ENCODE results near the gene POC1A.
"Not testable (repeated sequence)": the region's sequence is repeated elsewhere in the genome, so short reads cannot be mapped to it uniquely, and the experiment has no call there.

POC1A gene

GRCh38 chr3:52043750-52044149, 110.5 kb downstream of the POC1A start:
- no peak for TF ChIP-seq GATA1 (IDR thresholded peaks at IDR 0.05; ENCODE audit: low read depth, low read length)
- TF ChIP-seq POLR2A (IDR thresholded peaks at IDR 0.05; ENCODE audit: low read length): no peak
- DNase-seq: no peak

- DNase-seq: not testable (repeated sequence)
These were observed 111.2 kb downstream of the POC1A start for GRCh38 chr3:52043039-52043438.

- DNase-seq: no peak
- TF ChIP-seq GATA1 (IDR thresholded peaks at IDR 0.05; ENCODE audit: low read depth, low read length) (no peak), POLR2A (IDR thresholded peaks at IDR 0.05; ENCODE audit: low read length) (no peak)
These were observed 113.0 kb downstream of the POC1A start for GRCh38 chr3:52041118-52041731.

- no peak for DNase-seq
- TF ChIP-seq GATA1 (IDR thresholded peaks at IDR 0.05; ENCODE audit: low read depth, low read length) (no peak), POLR2A (IDR thresholded peaks at IDR 0.05; ENCODE audit: low read length) (no peak)
These were observed 113.6 kb downstream of the POC1A start for GRCh38 chr3:52040600-52040999.

GRCh38 chr3:52039846-52040245, 114.4 kb downstream of the POC1A start:
- no peak for DNase-seq
- TF ChIP-seq GATA1 (IDR thresholded peaks at IDR 0.05; ENCODE audit: low read depth, low read length) (no peak), POLR2A (IDR thresholded peaks at IDR 0.05; ENCODE audit: low read length) (no peak)

- no peak for TF ChIP-seq POLR2A (IDR thresholded peaks at IDR 0.05; ENCODE audit: low read length)
- TF ChIP-seq GATA1 (IDR thresholded peaks at IDR 0.05; ENCODE audit: low read depth, low read length): no peak
- no peak for DNase-seq
These were observed 114.8 kb downstream of the POC1A start for GRCh38 chr3:52039426-52039825.

- no peak for TF ChIP-seq GATA1 (IDR thresholded peaks at IDR 0.05; ENCODE audit: low read depth, low read length)
- TF ChIP-seq POLR2A (IDR thresholded peaks at IDR 0.05; ENCODE audit: low read length): no peak
- no peak for DNase-seq
These were observed 116.0 kb downstream of the POC1A start for GRCh38 chr3:52038227-52038626.

GRCh38 chr3:52037291-52037690, 116.9 kb downstream of the POC1A start:
- TF ChIP-seq POLR2A (IDR thresholded peaks at IDR 0.05; ENCODE audit: low read length) (no peak), GATA1 (IDR thresholded peaks at IDR 0.05; ENCODE audit: low read depth, low read length) (no peak)
- no peak for DNase-seq

- DNase-seq: no peak
- TF ChIP-seq GATA1 (IDR thresholded peaks at IDR 0.05; ENCODE audit: low read depth, low read length): no peak
- TF ChIP-seq POLR2A (IDR thresholded peaks at IDR 0.05; ENCODE audit: low read length): no peak
These were observed 117.4 kb downstream of the POC1A start for GRCh38 chr3:52036829-52037228.

- DNase-seq: no peak
- TF ChIP-seq GATA1 (IDR thresholded peaks at IDR 0.05; ENCODE audit: low read depth, low read length): no peak
- TF ChIP-seq POLR2A (IDR thresholded peaks at IDR 0.05; ENCODE audit: low read length): no peak
These were observed 118.0 kb downstream of the POC1A start for GRCh38 chr3:52036222-52036694.

- no peak for TF ChIP-seq GATA1 (IDR thresholded peaks at IDR 0.05; ENCODE audit: low read depth, low read length)
- no peak for TF ChIP-seq POLR2A (IDR thresholded peaks at IDR 0.05; ENCODE audit: low read length)
- DNase-seq: no peak
These were observed 119.6 kb downstream of the POC1A start for GRCh38 chr3:52034651-52035050.

- TF ChIP-seq GATA1 (IDR thresholded peaks at IDR 0.05; ENCODE audit: low read depth, low read length) (no peak), POLR2A (IDR thresholded peaks at IDR 0.05; ENCODE audit: low read length) (no peak)
These were observed 120.0 kb downstream of the POC1A start for GRCh38 chr3:52034212-52034611.

GRCh38 chr3:52033748-52034147, 120.5 kb downstream of the POC1A start:
- not testable (repeated sequence) for DNase-seq

More at GRCh38 chr3:52034212-52034611, 120.0 kb downstream of the POC1A start:
- no peak for DNase-seq

GRCh38 chr3:52032702-52033408, 121.4 kb downstream of the POC1A start:
- no peak for DNase-seq
- TF ChIP-seq GATA1 (IDR thresholded peaks at IDR 0.05; ENCODE audit: low read depth, low read length) (no peak), POLR2A (IDR thresholded peaks at IDR 0.05; ENCODE audit: low read length) (no peak)

GRCh38 chr3:52031896-52032295, 122.3 kb downstream of the POC1A start:
- DNase-seq: no peak
- TF ChIP-seq GATA1 (IDR thresholded peaks at IDR 0.05; ENCODE audit: low read depth, low read length): no peak
- no peak for TF ChIP-seq POLR2A (IDR thresholded peaks at IDR 0.05; ENCODE audit: low read length)

Measured in erythroblast (primary cell).